NCI-H1694 treated with DMSO at 0.1 percent for 48 hours (cell line): ENCODE results near the gene TIMM50.

ENCODE experiments used
- DNase-seq: peaks from one replicate; lab custom pipeline; 2025; lab: John Stamatoyannopoulos, UW

TIMM50 gene

GRCh38 chr19:39533003-39533512 is 52.4 kb downstream of the TIMM50 start:
- no peak for DNase-seq

- DNase-seq, result no peak
Observed at GRCh38 chr19:39533791-39534190, 53.2 kb downstream of the TIMM50 start.

DNA sequence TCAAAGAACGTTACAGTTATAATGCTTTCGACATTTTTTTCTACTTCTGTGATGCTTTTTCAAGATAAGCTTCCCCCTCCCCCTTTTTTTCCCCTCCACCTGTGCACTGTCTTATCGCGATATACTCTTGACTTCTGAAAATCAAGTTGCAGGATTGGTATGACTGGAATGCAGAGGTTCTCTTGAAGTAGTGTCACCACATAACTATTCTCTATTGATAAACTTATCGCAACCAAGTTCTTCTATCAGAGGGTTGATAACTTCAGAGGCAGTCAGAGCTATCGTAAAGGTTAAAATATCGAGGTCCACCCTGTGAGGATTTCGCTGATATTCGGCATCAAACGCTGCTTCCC is 58.5 kb downstream of the TIMM50 start:
- DNase-seq, result peak; percentile 29

- peak; percentile 95 for DNase-seq
Observed at GRCh38 chr19:39539518-39540332, 59.1 kb downstream of the TIMM50 start, which contains the start of gene EID2. TSS of gene EID2 (minus strand) at chr19:39540161. CDS start at chr19:39540079, 82 bp downstream.

GRCh38 chr19:39540333-39540673 is 59.7 kb downstream of the TIMM50 start:
- DNase-seq, result no peak
